AG09309 (cell line): Measurements from ENCODE around the gene CD320.
"Not testable (repeated sequence)": the region's sequence is repeated elsewhere in the genome, so short reads cannot be mapped to it uniquely, and the experiment has no call there.

Experiments used
- DNase-seq: peaks from one replicate; pipeline ENCODE4 v3.0.0-alpha.2; 2010; ENCODE audit warnings: low read depth
- H3K4me3 ChIP-seq: 2 replicates; pipeline ENCODE4 v1.5.1; 2011; ENCODE audit warnings: mild to moderate bottlenecking, low read depth, low read length, moderate library complexity; ENCODE audit not compliant: control insufficient read depth
- CTCF ChIP-seq: IDR thresholded peaks from 2 replicates; pipeline ENCODE4 v1.5.1; 2011; ENCODE audit warnings: mild to moderate bottlenecking, low read depth, low read length, inconsistent platforms; ENCODE audit not compliant: insufficient read depth, control insufficient read depth; ENCODE audit errors: missing control alignments

CD320 gene

GRCh38 chr19:8342684-8343482 lies 34.7 kb upstream of the CD320 start, which contains the start of gene KANK3:
KANK3 (minus strand) TSS chr19:8343262; CDS start chr19:8337828, 5,434 bp downstream.
- peak within 1 kb of the TSS; percentile 8 for H3K4me3 ChIP-seq
- DNase-seq, result peak; percentile 60
- no peak for TF ChIP-seq CTCF

GRCh38 chr19:8342316-8342683 lies 34.1 kb upstream of the CD320 start:
- H3K4me3 ChIP-seq, result no peak overlapping the region
- no peak for DNase-seq

DNA sequence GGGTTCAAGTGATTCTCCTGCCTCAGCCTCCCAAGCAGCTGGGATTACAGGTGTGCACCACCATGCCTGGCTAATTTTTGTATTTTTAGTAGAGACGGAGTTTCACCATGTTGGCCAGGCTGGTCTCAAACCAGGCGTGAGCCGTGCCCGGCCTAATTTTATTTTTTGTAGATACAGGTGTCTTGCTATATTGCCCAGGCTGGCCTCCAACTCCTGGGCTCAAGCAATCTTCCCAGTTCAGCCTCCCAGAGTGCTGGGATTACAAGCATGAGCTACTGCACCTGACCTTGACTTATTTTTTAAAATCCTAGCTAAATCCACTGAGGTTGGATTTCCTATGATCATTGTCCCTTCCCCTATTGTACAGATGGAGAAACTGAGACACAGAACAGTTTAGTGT lies 33.3 kb upstream of the CD320 start:
- not testable (repeated sequence) for H3K4me3 ChIP-seq, DNase-seq

More at GRCh38 chr19:8342316-8342683, 34.1 kb upstream of the CD320 start:
- no peak for TF ChIP-seq CTCF

DNA sequence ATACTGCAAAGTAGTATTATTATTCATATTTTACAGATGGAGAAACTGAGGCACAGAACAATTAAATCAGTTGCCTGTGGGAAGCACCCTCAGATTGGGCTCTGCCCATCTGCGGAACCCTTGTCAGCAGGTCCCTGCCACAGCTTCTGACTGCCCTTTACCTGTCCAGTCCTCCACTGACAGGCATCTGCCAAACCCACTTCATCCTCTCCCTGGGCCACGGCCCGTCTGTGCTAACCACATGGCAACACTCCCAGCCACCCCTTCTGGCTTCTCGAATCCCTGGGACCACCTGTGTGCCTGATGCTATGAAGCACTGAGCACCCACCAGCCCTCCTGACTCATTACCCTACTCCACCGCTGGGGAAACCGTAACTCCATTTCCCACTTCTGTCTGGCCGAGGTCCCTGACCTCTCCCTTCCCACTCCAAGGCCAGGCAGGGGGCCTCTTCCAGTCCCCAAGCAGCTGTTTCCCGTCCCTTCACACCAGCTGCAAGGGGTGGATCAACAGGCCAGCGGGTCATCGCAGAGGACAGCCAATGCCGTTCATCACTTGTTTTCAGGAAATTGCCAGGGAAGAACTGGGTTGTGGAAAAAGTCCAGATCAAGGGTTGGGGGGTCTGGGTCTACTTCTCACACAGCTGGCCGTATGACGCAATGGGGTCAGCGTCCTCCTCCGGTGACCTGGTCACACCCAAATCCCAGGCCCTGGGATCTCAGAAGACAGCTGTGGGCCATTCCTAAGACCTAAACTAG lies 32.4 kb upstream of the CD320 start:
- no peak overlapping the region for H3K4me3 ChIP-seq
- TF ChIP-seq CTCF, result no peak
- no peak for DNase-seq

- no peak for DNase-seq
- H3K4me3 ChIP-seq, result no peak overlapping the region
- TF ChIP-seq CTCF, result no peak
Measured at GRCh38 chr19:8338835-8339234, 30.7 kb upstream of the CD320 start.

- no peak for DNase-seq
- TF ChIP-seq CTCF, result no peak
- no peak overlapping the region for H3K4me3 ChIP-seq
Measured at GRCh38 chr19:8337728-8338127, 29.6 kb upstream of the CD320 start.

DNA sequence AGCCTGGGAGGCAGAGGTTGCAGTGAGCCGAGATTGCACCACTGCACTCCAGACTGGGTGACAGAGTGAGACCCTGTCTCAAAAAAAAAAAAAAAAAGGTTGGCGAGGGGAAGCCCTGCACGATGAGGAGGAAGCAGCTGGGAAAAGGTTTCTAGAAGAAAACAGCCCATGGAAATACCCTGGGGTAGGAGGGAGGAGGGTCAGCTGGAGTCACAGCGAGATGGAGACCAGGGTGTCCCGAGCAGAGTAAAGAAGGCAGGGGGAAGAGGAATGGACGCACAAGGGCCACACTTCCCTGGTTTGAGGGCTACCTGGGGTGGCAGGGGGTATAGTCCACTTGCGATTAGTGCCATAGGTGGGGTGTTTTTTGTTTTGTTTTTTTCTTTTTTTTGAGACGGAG lies 28.5 kb upstream of the CD320 start:
- TF ChIP-seq CTCF, result no peak
- no peak overlapping the region for H3K4me3 ChIP-seq
- no peak for DNase-seq
